Astrocyte (in vitro differentiated cells and primary cell): ENCODE measurements around the gene TST.

Source experiments
- EZH2 ChIP-seq: IDR thresholded peaks from 2 replicates; pipeline ENCODE4 v1.6.1; 2012; ENCODE audit warnings: mild to moderate bottlenecking, low read length, inconsistent platforms; ENCODE audit not compliant: insufficient read depth
- TF ChIP-seq, protein P1 (sequence below): IDR thresholded peaks from 2 replicates; pipeline ENCODE4 v1.5.1; 2011; ENCODE audit warnings: low read depth, mild to moderate bottlenecking, inconsistent platforms, low read length, moderate library complexity; ENCODE audit not compliant: insufficient read depth

DNA sequence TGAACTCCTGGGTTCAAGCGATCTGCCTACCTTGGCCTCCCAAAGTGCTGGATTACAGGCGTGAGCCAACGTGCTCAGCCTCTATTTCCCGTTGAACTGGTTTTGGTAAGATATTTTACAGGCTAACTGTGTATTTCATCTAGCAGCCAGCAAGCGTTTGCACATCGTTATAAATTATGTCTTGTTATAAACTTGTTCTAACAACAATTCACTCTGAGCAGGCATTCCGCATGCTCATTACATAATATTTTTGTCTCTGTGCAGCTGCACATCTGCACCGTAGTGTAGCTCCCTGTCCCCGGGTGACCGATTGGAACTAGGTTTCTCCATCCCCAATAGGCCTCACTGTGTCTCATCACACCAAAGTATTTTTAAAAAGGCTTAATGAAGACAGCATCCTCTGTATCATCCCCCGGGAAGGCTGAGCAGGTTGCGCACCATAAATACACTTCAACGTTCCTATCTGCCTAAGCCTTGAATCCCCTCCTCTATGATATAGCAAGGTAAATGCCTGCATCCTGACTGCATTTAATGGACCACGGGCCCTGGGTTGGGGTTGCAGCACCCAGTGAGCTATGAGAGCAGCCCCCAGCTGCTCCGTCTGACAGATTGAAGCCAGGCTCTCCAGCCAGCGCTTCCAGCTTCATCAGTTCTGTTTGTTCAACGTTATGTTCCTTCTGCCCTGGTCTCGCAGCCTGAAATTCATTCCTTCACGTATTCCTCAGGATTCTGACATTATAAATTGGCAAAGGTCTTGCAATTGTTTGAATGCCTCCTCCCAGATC, 47.7 kb downstream of the TST start:
- TF ChIP-seq, protein P1, sequence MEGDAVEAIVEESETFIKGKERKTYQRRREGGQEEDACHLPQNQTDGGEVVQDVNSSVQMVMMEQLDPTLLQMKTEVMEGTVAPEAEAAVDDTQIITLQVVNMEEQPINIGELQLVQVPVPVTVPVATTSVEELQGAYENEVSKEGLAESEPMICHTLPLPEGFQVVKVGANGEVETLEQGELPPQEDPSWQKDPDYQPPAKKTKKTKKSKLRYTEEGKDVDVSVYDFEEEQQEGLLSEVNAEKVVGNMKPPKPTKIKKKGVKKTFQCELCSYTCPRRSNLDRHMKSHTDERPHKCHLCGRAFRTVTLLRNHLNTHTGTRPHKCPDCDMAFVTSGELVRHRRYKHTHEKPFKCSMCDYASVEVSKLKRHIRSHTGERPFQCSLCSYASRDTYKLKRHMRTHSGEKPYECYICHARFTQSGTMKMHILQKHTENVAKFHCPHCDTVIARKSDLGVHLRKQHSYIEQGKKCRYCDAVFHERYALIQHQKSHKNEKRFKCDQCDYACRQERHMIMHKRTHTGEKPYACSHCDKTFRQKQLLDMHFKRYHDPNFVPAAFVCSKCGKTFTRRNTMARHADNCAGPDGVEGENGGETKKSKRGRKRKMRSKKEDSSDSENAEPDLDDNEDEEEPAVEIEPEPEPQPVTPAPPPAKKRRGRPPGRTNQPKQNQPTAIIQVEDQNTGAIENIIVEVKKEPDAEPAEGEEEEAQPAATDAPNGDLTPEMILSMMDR = no peak
- no peak for TF ChIP-seq EZH2
